Ovary (tissue), 9 donors: ENCODE measurements around the gene OR14A16. TPM values are rescaled to one million over a fixed set of nuclear protein-coding genes. Genes with fewer than 3 reads are reported as not detected.

Experiments
- polyA plus RNA-seq, 2 donors: library from polyadenylated mRNA; stranded (reverse); fragments of 200-250 nt in 1 of 2; fragments of 350-450 nt in 1 of 2; fragmentation: Illumina TruSeq in 1 of 2; extraction: RNeasy Lipid Tissue Mini Kit (QIAGEN cat#74804) in 1 of 2; gene quantifications; one replicate each; pipeline ENCODE4 v1.2.3, GENCODE V29; 2013 to 2014
- total RNA-seq, 7 donors: library from RNA; depleted of rRNA in 2 of 7; stranded (reverse); fragments of >200 nt in 2 of 7; fragmentation: NEBNext Ultra II Directional in 3 of 7; extraction: Animal tissue kit (Norgen Biotek cat#: 25700) in 3 of 7; gene quantifications; one replicate each; pipeline versions ENCODE4 v1.1.0 to v1.2.4, GENCODE V29; 2016 to 2023
- donor health status: DM: no; HTN: no; CAD: no; lungs with moderate emphysema.
- donor health status: DM: no; HTN: no; CAD: no.
- donor health status: Bipolar disorder and iron deficiency.
- donor health status: DM: yes; HTN: yes; CAD: no.
- donor health status: DM: no; HTN: no; CAD: no.
- donor health status: DM: yes; HTN: yes; CAD: no.

OR14A16 gene
- total and polyA plus RNA-seq, 9 donors = not detected

Other genes starting within 250 kb of the OR14A16 start
- gene OR2G2, start 235.8 kb downstream of the OR14A16 start, total RNA-seq = not detected
- not detected for gene OR2G2, start 235.8 kb downstream of the OR14A16 start, polyA plus RNA-seq
- not detected for gene OR2G3, start 218.5 kb downstream of the OR14A16 start, total RNA-seq
- not detected for gene OR2G3, start 218.5 kb downstream of the OR14A16 start, polyA plus RNA-seq
- gene OR13G1, start 144.4 kb downstream of the OR14A16 start, total RNA-seq = not detected
- not detected for gene OR13G1, start 144.4 kb downstream of the OR14A16 start, polyA plus RNA-seq
- not detected for gene OR6F1, start 107.5 kb downstream of the OR14A16 start, total RNA-seq
- not detected for gene OR6F1, start 107.5 kb downstream of the OR14A16 start, polyA plus RNA-seq
- gene OR14K1, start 85.5 kb downstream of the OR14A16 start, total RNA-seq = not detected
- gene OR14K1, start 85.5 kb downstream of the OR14A16 start, polyA plus RNA-seq = not detected
- gene OR14A2, start 76.0 kb downstream of the OR14A16 start, total RNA-seq = not detected
- gene OR14A2, start 76.0 kb downstream of the OR14A16 start, polyA plus RNA-seq = not detected
- not detected for gene OR1C1, start 63.6 kb downstream of the OR14A16 start, total RNA-seq
- not detected for gene OR1C1, start 63.6 kb downstream of the OR14A16 start, polyA plus RNA-seq
- gene OR11L1, start 17.8 kb upstream of the OR14A16 start, total RNA-seq = not detected
- gene OR11L1, start 17.8 kb upstream of the OR14A16 start, polyA plus RNA-seq = not detected
- gene TRIM58, start 33.1 kb upstream of the OR14A16 start, total RNA-seq = 1 to 10 TPM in 1 of 7 donors, under 1 TPM in 6; 0.13 to 3.2 (median 0.41) TPM
- gene TRIM58, start 33.1 kb upstream of the OR14A16 start, polyA plus RNA-seq = under 1 TPM; 0.13 to 0.35 TPM
- gene OR2W3, start 71.5 kb upstream of the OR14A16 start, total RNA-seq = under 1 TPM in 2 of 7 donors, not detected in 5; 0.25 to 0.46 TPM
- gene OR2W3, start 71.5 kb upstream of the OR14A16 start, polyA plus RNA-seq = under 1 TPM in 1 of 2 donors, not detected in 1; 0.22 TPM
- not detected for gene OR2T8, start 96.1 kb upstream of the OR14A16 start, total RNA-seq
- not detected for gene OR2T8, start 96.1 kb upstream of the OR14A16 start, polyA plus RNA-seq
- gene OR2AJ1, start 100.8 kb upstream of the OR14A16 start, total RNA-seq = not detected
- gene OR2AJ1, start 100.8 kb upstream of the OR14A16 start, polyA plus RNA-seq = not detected
- under 1 TPM in 1 of 7 donors, not detected in 6; 0.34 TPM for gene OR2L8, start 124.7 kb upstream of the OR14A16 start, total RNA-seq
- gene OR2L8, start 124.7 kb upstream of the OR14A16 start, polyA plus RNA-seq = not detected
- under 1 TPM in 2 of 7 donors, not detected in 5; 0.36 to 0.80 TPM for gene OR2AK2, start 141.1 kb upstream of the OR14A16 start, total RNA-seq
- gene OR2AK2, start 141.1 kb upstream of the OR14A16 start, polyA plus RNA-seq = not detected
- under 1 TPM in 1 of 7 donors, not detected in 6; 0.23 TPM for gene OR2L5, start 189.5 kb upstream of the OR14A16 start, total RNA-seq
- not detected for gene OR2L5, start 189.5 kb upstream of the OR14A16 start, polyA plus RNA-seq
- under 1 TPM in 5 of 7 donors, not detected in 2; 0.08 to 0.69 (median 0.17) TPM for gene OR2L2, start 206.0 kb upstream of the OR14A16 start, total RNA-seq
- gene OR2L2, start 206.0 kb upstream of the OR14A16 start, polyA plus RNA-seq = under 1 TPM in 1 of 2 donors, not detected in 1; 0.12 TPM
- under 1 TPM in 4 of 7 donors, not detected in 3; 0.08 to 0.24 (median 0.16) TPM for gene OR2L3, start 222.7 kb upstream of the OR14A16 start, total RNA-seq
- gene OR2L3, start 222.7 kb upstream of the OR14A16 start, polyA plus RNA-seq = not detected